H54 (cell line): Measurements from ENCODE around the gene ANKRD11.
"Not testable (repeated sequence)": the region's sequence is repeated elsewhere in the genome, so short reads cannot be mapped to it uniquely, and the experiment has no call there.

ENCODE experiments used
- DNase-seq: peaks from one replicate; pipeline ENCODE4 v3.0.0; 2011; ENCODE audit warnings: low spot score, mixed read lengths; ENCODE audit not compliant: insufficient read length
- FAIRE-seq: peaks from 3 replicates; lab custom pipeline; 2011; peaks lifted over from hg19 to GRCh38; lab: Jason Lieb, UNC
- POLR2A ChIP-seq: IDR thresholded peaks from 2 replicates; pipeline ENCODE4 v1.6.1; 2011; ENCODE audit warnings: low read depth, mild to moderate bottlenecking, low read length

The ANKRD11 gene

GRCh38 chr16:89397331-89397861 lies 93.0 kb downstream of the ANKRD11 start:
- FAIRE-seq = no peak
- no peak for TF ChIP-seq POLR2A
- no peak for DNase-seq

- TF ChIP-seq POLR2A = no peak
- FAIRE-seq (no peak), DNase-seq (no peak)
Measured at GRCh38 chr16:89396156-89396555, 94.2 kb downstream of the ANKRD11 start.

- DNase-seq = peak; percentile 95
- TF ChIP-seq POLR2A = no peak
- FAIRE-seq = no peak
Measured at GRCh38 chr16:89395150-89396142, 94.9 kb downstream of the ANKRD11 start.

DNA sequence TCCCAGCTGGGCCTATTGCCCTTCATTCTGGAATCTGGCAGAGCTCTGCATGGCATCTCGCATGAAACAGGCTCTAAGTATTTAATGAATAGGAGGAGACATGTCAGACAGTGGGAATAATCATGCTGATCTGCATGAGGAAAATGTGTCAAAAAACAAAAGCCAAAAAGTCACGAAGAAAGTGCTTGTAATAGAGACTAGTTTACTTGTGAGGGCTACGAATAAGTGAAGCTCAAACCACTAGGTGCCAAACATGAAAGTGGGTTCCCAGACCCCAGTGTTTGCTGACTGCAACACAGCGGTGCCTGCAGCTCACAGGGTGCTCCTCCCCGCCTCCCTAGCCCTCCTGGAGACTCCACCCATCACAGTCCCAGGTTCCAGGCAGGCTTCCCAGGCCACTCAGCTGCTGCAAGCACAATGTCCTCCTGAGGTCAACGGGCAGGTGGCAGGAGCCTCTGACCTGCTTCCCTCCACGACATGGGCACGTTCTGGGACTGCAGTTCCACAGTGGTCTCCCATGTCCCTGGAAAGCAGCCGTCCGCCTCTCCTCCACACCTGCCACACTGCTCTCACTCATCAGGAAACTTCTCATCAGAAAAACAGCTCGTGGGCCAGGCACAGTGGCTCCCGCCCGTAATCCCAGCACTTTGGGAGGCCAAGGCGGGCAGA lies 96.5 kb downstream of the ANKRD11 start:
- no peak for FAIRE-seq
- no peak for TF ChIP-seq POLR2A
- DNase-seq = no peak

GRCh38 chr16:89392881-89393737 lies 97.3 kb downstream of the ANKRD11 start:
- no peak for TF ChIP-seq POLR2A
- FAIRE-seq (no peak), DNase-seq (no peak)

DNA sequence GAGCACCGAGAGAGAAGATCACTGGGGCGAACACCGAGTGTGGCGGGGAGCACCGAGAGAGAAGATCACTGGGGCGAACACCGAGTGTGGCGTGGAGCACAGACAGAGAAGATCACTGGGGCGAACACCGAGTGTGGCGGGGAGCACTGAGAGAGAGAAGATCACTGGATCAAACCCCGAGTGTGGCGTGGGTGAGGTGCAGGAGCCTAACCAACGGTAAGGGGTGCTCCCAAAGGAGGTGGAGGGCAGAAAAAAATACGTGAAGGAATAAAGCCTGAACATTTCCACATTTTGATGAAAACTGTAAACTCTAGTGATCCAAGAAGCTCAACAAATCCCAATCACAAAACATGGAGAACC lies 100.2 kb downstream of the ANKRD11 start:
- not testable (repeated sequence) for DNase-seq, FAIRE-seq

GRCh38 chr16:89389504-89390223 lies 100.7 kb downstream of the ANKRD11 start:
- FAIRE-seq = not testable (repeated sequence)

GRCh38 chr16:89388536-89388935 lies 101.8 kb downstream of the ANKRD11 start:
- FAIRE-seq = no peak
- TF ChIP-seq POLR2A = no peak

More at GRCh38 chr16:89389504-89390223, 100.7 kb downstream of the ANKRD11 start:
- DNase-seq = not testable (repeated sequence)

DNA sequence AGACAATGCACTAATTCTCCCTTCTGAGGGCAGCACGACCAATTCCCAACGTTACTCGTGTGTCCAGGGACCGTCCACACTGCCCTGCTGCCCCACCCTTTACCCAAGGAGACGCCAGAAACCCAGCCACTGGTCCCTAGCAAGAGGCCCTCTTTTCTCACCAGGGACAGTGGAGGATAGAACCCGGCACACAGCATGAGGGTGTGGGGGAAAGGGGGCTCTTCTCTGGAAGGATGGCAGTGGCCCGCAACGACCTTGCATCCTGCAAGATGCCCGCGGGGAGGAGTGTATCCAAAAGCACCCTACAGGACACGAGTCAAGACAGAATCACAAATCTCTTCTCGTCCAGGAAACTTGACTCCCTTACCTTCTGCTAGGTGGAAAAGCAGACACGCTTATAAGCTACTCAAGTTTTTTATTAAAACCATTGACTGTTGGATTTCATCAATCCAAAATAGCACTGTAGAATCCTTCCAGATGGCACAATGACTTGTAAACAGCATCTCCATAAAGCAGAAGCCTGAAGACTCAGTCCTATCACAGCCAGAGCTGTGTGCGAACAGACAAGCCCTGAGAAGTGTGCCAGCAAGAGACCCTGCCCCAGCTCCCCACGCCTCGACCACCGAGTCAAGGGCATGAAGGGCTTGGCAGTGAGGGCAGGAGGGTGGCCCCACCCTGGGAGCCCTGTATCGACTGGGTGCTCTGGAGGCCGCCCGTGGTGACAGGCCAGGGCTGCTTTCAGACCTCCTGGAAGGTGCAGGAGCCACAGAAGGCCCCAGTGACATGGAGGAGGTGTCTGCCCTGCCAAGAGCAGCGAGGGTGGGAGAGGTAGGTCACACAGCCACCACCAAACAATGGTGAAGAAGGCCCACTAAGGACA lies 103.8 kb downstream of the ANKRD11 start:
- no peak for TF ChIP-seq POLR2A
- no peak for FAIRE-seq
- DNase-seq = no peak

More at GRCh38 chr16:89388536-89388935, 101.8 kb downstream of the ANKRD11 start:
- DNase-seq = no peak

DNA sequence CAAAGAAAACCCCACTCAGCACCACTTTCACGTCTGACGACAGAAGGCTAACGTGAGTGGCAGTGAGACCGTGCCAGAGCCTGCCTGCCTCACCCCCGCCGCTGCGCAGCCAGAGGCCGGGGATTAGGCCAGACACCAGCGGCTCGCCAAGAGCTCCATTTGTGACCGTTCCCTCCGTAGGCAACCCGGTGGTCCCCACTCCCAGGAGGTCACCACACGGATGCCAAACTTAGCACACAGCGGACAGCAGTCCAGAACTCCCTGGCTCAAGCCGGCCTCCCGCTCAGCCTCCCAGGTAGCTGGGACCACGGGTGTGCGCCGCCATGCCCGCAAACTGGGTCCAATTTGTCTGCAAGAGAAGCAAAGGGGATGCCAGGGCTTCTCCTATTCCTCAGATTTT lies 104.6 kb downstream of the ANKRD11 start:
- TF ChIP-seq POLR2A = no peak
- no peak for FAIRE-seq
- no peak for DNase-seq

GRCh38 chr16:89384282-89384681 lies 106.1 kb downstream of the ANKRD11 start:
- no peak for TF ChIP-seq POLR2A
- DNase-seq (no peak), FAIRE-seq (no peak)

GRCh38 chr16:89383095-89384003 lies 107.0 kb downstream of the ANKRD11 start:
- TF ChIP-seq POLR2A = no peak
- DNase-seq = peak; percentile 49
- no peak for FAIRE-seq

- not testable (repeated sequence) for FAIRE-seq, DNase-seq
Measured at GRCh38 chr16:89382555-89382954, 107.8 kb downstream of the ANKRD11 start.
